ENCODE data around the gene AKR1C2. TPM values are rescaled to one million over a fixed set of nuclear protein-coding genes. Genes with fewer than 3 reads are reported as not detected.
"Not testable (repeated sequence)": the region's sequence is repeated elsewhere in the genome, so short reads cannot be mapped to it uniquely, and the experiment has no call there.

The AKR1C2 gene
- total RNA-seq, 3 donors from 2014 or later: 0.32 to 0.52 TPM; not detected in 1

DNA sequence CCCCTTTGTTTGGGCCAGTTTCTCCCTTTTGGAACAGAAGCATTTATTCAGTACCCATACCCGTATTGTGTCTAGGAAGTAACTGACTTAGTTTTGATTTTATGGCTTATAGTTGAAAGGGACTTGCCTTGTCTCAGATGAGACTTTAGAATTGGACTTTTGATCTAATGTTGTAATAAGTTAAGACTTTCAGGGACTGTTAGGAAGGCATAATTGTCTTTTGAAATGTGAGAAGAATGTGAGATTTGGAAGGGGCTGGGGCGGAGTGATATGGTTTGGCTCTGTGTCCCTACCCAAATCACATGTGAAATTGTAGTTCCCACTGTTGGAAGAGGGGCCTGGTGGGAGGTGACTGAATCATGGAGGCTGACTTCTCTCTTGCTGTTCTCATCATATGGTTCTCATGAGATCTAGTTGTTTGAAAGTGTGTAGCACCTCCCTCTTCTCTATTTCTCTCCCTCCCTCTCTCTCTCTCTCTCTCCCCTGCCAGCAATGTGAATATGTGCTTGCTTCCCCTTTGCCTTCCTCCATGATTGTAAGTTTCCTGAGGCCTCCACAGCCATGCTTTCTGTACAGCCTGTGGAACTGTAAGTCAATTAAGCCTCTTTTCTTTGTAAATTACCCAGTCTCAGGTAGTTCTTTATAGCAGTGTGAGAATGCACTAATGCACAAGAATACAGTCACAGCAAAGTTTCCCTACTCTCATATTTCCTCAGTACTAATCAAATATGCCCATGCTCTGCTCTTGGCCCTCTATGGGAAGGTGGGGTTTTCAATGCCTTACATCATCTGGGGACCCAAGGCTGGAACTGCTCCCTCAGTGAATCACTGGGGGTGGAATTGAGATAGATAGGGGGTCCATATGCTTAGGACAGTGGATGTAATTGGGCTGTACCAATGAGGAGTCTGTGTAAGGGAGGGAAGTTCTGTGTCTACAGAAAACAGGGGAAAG lies 57.6 kb downstream of the AKR1C2 start:
- DNase-seq (no peak), ATAC-seq (no peak)
- Mint-ChIP-seq H3K4me3 (no peak overlapping the region), H3K27me3 (ENCODE audit: low read depth) (no peaks in the 10 kb centered on the region), H3K4me1 (ENCODE audit: low read depth) (no peaks in the 10 kb centered on the region), H3K36me3 (ENCODE audit: insufficient read depth) (no peaks in the 10 kb centered on the region), H3K9me3 (no peaks in the 10 kb centered on the region)

DNA sequence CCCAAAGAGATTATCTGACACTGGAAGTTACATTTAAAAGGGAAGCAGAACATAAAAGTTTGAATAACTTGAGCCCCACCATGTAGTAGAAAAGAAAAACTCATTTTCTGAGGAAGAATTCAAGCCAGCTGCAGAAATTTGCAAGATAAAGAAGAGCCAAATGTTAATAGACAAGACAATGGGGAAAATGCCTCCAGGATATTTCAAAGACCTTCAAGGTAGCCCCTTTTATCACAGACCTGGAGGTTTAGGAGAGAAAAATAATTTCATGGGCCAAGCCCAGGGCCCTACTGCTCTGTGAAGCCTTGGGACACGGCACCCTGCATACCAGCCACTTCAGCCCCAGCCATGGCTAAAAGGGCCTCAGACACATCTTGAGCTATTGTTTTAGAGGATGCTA lies 58.8 kb downstream of the AKR1C2 start:
- ATAC-seq (no peak), DNase-seq (no peak)
- Mint-ChIP-seq H3K36me3 (ENCODE audit: insufficient read depth) (no peaks in the 10 kb centered on the region), H3K4me1 (ENCODE audit: low read depth) (no peaks in the 10 kb centered on the region), H3K4me3 (no peak overlapping the region), H3K27me3 (ENCODE audit: low read depth) (no peaks in the 10 kb centered on the region), H3K9me3 (no peaks in the 10 kb centered on the region)

DNA sequence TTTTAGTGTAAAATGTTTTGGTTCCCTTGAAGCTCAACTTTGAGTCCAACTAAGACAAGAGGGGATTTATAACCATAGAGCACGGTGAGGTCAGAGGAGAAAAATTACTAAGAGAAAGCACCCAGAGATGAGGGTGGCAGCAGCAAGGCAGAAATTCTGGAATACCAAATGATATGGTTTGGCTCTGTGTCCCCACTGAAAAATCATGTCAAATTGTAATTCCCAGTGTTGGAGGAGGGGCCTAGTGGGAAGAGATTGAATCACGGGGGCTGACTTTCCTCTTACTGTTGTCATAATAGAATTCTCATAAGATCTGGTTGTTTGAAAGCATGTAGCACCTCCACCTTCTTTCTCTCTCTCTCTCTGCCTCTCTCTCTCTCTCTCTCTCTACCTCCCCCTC lies 59.8 kb downstream of the AKR1C2 start:
- no peaks in the 10 kb centered on the region for H3K9me3 Mint-ChIP-seq
- H3K27me3 Mint-ChIP-seq (ENCODE audit: low read depth): peaks cover 3% of the 10 kb centered on the region
- no peaks in the 10 kb centered on the region for H3K4me1 Mint-ChIP-seq (ENCODE audit: low read depth)
- no peak for ATAC-seq
- no peak for DNase-seq
- no peak overlapping the region for H3K4me3 Mint-ChIP-seq
- H3K36me3 Mint-ChIP-seq (ENCODE audit: insufficient read depth): no peaks in the 10 kb centered on the region

DNA sequence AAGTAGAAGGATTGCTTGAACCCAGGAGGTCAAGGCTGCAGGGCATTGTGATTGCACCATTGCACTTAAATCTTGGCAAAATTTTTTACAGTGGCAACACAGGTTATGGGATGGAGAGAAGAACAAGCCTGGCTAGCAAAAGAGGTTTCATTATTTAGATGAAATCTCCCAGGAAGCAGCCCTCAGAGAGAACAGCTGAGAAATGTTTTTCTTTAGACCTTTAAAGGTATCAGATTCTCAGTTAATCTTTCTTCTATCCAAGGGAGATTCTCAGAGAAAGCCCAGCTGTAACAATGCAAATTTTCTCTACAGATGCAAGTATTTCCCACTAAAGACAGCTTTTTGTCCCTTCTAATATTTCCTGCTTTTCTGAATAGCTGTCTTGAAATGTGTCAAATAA lies 60.2 kb downstream of the AKR1C2 start:
- not testable (repeated sequence) for DNase-seq; H3K9me3 Mint-ChIP-seq; H3K36me3 Mint-ChIP-seq (ENCODE audit: insufficient read depth)

DNA sequence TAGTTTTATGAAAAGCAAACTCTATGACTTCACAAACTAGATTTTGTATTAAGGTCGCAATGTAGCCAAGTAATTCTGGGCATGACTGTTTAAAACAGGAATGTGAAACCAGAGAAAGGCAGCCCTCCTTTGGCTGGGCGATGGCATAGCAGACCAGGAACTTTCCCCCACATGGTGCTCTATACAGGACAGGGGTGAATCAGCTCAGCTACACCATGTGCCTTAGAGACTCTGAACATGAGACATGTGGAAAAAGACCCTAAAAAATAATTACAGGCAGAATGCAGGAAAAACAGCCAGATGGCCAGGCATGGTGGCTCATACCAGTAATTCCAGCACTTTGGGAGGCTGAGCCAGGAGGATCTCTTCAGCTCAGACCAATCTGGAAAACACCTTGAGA lies 60.7 kb downstream of the AKR1C2 start:
- not testable (repeated sequence) for DNase-seq; H3K4me3 Mint-ChIP-seq; H3K4me1 Mint-ChIP-seq (ENCODE audit: low read depth); H3K36me3 Mint-ChIP-seq (ENCODE audit: insufficient read depth); H3K9me3 Mint-ChIP-seq; H3K27me3 Mint-ChIP-seq (ENCODE audit: low read depth); ATAC-seq

More for the DNA sequence above, 60.2 kb downstream of the AKR1C2 start:
- not testable (repeated sequence) for H3K4me3 Mint-ChIP-seq; H3K27me3 Mint-ChIP-seq (ENCODE audit: low read depth); ATAC-seq; H3K4me1 Mint-ChIP-seq (ENCODE audit: low read depth)

DNA sequence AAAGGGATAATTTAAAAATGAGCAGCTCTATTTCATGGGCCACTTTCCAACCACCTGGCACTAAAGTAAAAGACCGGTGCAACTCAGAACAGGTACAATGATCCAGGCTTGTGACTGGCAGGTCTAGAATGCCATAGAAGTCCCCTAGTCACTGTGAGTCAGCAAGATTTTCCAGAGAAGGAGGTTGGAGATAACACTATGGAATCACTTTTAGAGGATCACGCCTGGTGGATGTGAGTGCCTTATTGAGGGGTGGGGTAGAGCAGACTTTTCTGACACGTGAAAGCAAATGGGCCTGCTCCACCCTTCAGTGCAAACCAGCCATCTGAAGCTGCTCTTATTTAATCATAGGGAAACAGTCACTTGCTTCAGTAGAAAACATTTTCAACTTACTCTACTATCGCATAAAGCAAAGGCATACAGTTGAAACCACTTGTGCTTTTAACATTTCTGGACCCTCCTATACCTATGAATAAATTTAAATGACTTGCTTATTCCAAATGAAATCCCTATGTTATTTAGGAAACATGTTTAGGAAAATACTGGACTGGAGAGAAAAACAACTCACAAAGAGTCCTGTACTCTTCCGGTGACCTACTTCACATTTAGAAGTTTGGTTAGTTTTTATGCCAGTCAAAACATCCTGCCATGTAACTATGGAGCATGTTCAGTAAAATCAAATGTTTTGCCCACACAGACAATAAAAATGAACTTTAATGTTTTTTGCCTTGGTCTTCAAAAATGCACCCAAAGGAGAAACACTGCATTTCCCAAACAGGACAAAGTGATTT lies 61.9 kb downstream of the AKR1C2 start:
- Mint-ChIP-seq H3K27me3 (ENCODE audit: low read depth) (peaks cover 5% of the 10 kb centered on the region), H3K4me3 (no peak overlapping the region), H3K36me3 (ENCODE audit: insufficient read depth) (no peaks in the 10 kb centered on the region), H3K9me3 (no peaks in the 10 kb centered on the region), H3K4me1 (ENCODE audit: low read depth) (no peaks in the 10 kb centered on the region)
- no peak for DNase-seq
- no peak for ATAC-seq

DNA sequence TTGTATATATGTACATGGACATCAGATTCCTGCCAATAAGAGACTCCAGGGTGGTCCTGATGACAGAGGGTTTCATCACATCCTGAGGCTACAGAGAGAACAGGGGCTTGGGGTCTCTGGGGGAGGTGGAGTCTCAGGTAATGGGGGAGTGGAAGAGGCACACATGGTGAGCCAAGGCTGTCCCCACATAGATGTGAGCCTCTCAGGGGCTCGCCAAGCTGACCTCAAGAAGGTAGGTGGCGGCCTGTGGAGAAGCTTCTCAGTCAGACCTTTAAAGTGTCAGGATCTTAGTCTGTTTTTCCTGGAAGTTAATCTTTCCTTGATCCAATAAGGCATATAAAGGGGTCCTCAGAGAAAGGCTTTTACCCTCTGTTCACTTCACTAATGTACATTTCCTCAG lies 62.7 kb downstream of the AKR1C2 start:
- H3K27me3 Mint-ChIP-seq (ENCODE audit: low read depth); DNase-seq; H3K36me3 Mint-ChIP-seq (ENCODE audit: insufficient read depth); H3K9me3 Mint-ChIP-seq; ATAC-seq; H3K4me1 Mint-ChIP-seq (ENCODE audit: low read depth); H3K4me3 Mint-ChIP-seq: not testable (repeated sequence)

DNA sequence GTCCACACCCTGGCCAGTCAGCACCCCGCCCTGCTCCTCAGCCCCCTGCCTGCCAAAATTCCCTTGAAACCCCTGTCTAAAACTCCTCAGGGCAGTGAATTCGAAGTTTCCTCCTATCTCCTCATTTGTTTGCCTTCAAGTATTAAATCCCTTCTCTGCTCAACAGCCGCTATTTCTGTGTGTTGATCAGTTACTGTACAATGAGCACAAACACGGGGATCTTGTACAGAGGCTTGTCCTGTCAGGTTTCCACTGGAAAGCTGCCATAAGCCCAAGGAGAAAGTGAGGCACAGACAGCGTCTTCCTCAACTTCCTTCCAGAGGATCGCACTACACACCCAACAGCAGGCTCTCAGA lies 63.6 kb downstream of the AKR1C2 start:
- not testable (repeated sequence) for DNase-seq; H3K4me1 Mint-ChIP-seq (ENCODE audit: low read depth); H3K36me3 Mint-ChIP-seq (ENCODE audit: insufficient read depth); H3K9me3 Mint-ChIP-seq; ATAC-seq; H3K4me3 Mint-ChIP-seq; H3K27me3 Mint-ChIP-seq (ENCODE audit: low read depth)

DNA sequence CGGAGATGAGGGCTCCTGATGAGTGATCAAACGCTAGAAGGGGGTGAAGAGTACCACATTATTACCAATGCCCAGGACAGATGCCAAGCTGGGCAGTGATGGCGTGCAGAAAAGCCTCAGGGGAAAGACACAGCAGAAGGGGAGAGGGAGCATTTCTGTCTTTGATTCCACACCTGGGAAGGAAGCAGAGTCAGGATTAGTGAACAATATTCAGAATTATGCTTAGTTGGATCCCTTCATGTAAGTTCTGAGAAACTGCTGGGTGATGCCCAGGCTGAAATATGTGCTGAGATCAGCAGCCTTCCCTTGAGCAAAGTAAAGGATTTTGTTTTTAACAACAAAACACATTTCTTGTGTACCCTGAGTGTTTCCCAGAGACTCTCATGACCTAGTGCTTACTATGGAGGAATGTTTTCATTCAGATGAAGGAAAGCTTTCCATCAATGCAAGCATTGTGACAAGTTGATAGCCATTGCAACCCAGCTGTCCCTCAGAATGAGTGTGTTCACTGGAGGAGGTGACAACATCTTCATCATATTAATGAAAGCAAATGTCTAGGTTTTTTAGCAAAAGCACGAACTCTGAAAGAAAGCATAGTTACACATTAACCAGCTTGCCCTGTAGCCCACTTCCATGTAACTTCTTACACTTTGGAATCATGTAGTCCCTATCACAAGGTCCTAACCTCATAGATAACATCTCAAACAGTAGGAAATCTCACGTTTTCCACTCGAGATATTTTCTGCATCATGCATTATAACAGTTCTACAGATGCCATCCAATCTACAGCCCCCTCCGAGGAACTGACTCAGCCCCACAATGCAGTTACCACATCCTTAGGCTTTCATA lies 64.2 kb downstream of the AKR1C2 start:
- Mint-ChIP-seq H3K9me3 (no peaks in the 10 kb centered on the region), H3K4me1 (ENCODE audit: low read depth) (no peaks in the 10 kb centered on the region), H3K4me3 (no peak overlapping the region), H3K36me3 (ENCODE audit: insufficient read depth) (no peaks in the 10 kb centered on the region), H3K27me3 (ENCODE audit: low read depth) (peaks cover 8% of the 10 kb centered on the region)
- ATAC-seq: no peak
- no peak for DNase-seq

Other genes starting within 250 kb of the AKR1C2 start
- gene AKR1E2, start 177.7 kb downstream of the AKR1C2 start, total RNA-seq: 1 to 10 TPM; 3.8 to 7.9 (median 5.2) TPM
- gene AKR1C1, start 40.4 kb downstream of the AKR1C2 start, total RNA-seq: under 1 TPM; 0.34 to 0.78 (median 0.52) TPM
- under 1 TPM; 0.37 to 0.53 (median 0.49) TPM for gene AKR1C3, start 90.6 kb upstream of the AKR1C2 start, total RNA-seq
- gene AKR1C8, start 181.3 kb upstream of the AKR1C2 start, total RNA-seq: not detected
- gene AKR1C4, start 193.0 kb upstream of the AKR1C2 start, total RNA-seq: under 1 TPM in 1 of 3 donors, not detected in 2; 0.15 TPM

Measured in activated T-cell treated with anti-CD3 and anti-CD28 coated beads, Interleukin-2, amount 50 U/mL, for 4 hours (primary cell).